ENCODE data around the gene PTPRN.

PTPRN gene

GRCh38 chr2:219279916-219280516 lies 29.2 kb downstream of the PTPRN start:
- Histone ChIP-seq H3K4me1 (peaks cover 11% of the 10 kb centered on the region), H3K9me3 (no peaks in the 10 kb centered on the region), H3K27me3 (no peaks in the 10 kb centered on the region), H3K4me3 (ENCODE audit: low read depth, low read length) (peak overlapping the region; percentile 63), H3K36me3 (no peaks in the 10 kb centered on the region)
- no peak for TF ChIP-seq CTCF (IDR thresholded peaks at IDR 0.05; ENCODE audit: low read depth, low read length)
- DNase-seq, result no peak

DNA sequence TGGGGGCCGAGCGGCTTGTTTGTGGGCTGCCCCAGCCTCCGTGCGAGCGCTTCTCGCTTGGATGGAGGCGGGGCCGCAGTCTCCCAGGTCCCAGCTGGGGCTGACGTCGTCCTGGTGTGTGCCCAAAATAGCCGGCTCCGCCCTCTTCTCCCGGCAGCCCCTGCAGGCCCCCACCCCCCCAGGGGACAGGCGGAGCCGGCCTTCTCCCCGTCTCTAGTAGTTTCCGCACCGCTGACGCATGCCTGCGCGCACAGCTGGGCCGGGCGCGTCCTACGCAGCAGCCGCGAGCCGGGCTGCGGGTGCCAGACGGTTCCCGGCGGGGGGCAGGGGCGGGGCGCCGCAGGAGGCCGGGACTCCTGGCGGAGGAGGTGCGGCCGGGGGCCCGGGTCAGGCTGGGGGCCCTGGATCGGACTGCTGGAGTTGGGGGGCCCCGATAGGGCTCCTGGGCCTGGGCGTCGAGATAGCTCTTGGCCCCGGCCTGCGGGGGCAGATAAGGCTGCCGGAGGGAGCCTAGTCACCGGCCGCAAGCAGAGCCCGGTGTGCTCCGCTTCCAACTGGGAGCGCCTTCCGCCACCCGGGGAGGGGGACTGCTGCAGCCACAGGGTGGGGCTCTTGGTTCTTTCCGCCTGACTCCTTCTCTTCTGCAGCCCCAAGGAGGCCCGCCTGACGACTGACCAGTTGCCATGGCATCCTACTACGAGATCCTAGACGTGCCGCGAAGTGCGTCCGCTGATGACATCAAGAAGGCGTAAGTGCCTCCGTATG lies 29.9 kb downstream of the PTPRN start, which contains the start of gene DNAJB2:
Gene DNAJB2 (plus strand): TSS at position 216 of the 765 bp plus-strand sequence. CDS start 468 bp downstream, at position 684.
- TF ChIP-seq CTCF (IDR thresholded peaks at IDR 0.05; ENCODE audit: low read depth, low read length), result no peak
- Histone ChIP-seq H3K4me3 (ENCODE audit: low read depth, low read length) (peak within 1 kb of the TSS; percentile 63), H3K9me3 (no peaks in the 10 kb centered on the region), H3K27me3 (no peaks in the 10 kb centered on the region), H3K36me3 (no peaks in the 10 kb centered on the region), H3K4me1 (peaks cover 11% of the 10 kb centered on the region)
- DNase-seq, result peak; percentile 99

DNA sequence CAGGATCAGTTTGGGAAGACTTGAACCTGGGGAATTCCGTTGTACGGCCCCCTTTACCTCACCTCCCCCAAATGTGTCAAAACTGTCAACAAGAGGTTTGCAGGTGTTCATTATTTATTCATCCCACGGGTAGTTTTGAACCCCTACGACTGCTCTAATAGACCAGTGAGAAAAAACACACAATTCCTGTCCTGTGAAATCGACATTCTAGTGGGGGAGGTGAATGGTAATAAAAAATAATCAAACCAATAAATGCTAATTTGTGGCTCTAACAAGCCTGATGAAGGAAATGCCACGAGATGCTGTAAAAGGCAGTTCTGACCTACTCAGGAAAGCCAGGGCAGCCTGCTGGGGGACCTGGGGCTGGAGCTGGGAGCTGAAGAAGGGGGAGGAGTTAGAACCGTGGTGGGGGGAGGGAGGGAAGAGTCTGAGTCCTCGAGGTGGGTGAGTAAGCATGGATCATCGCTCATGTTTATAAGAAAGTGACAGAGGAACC lies 30.5 kb downstream of the PTPRN start:
- H3K4me3 ChIP-seq (ENCODE audit: low read depth, low read length), result peak overlapping the region; percentile 42
- no peak for TF ChIP-seq CTCF (IDR thresholded peaks at IDR 0.05; ENCODE audit: low read depth, low read length)
- peaks cover 11% of the 10 kb centered on the region for H3K4me1 ChIP-seq
- no peaks in the 10 kb centered on the region for H3K27me3 ChIP-seq
- H3K9me3 ChIP-seq, result no peaks in the 10 kb centered on the region
- no peak for DNase-seq
- H3K36me3 ChIP-seq, result no peaks in the 10 kb centered on the region

- peaks cover 11% of the 10 kb centered on the region for H3K4me1 ChIP-seq
- peak; percentile 93 for TF ChIP-seq CTCF (IDR thresholded peaks at IDR 0.05; ENCODE audit: low read depth, low read length)
- no peaks in the 10 kb centered on the region for H3K36me3 ChIP-seq
- DNase-seq, result peak; percentile 77
- H3K4me3 ChIP-seq (ENCODE audit: low read depth, low read length), result peak overlapping the region; percentile 41
- H3K27me3 ChIP-seq, result no peaks in the 10 kb centered on the region
- H3K9me3 ChIP-seq, result no peaks in the 10 kb centered on the region
Observed at GRCh38 chr2:219277703-219278654, 31.2 kb downstream of the PTPRN start.

DNA sequence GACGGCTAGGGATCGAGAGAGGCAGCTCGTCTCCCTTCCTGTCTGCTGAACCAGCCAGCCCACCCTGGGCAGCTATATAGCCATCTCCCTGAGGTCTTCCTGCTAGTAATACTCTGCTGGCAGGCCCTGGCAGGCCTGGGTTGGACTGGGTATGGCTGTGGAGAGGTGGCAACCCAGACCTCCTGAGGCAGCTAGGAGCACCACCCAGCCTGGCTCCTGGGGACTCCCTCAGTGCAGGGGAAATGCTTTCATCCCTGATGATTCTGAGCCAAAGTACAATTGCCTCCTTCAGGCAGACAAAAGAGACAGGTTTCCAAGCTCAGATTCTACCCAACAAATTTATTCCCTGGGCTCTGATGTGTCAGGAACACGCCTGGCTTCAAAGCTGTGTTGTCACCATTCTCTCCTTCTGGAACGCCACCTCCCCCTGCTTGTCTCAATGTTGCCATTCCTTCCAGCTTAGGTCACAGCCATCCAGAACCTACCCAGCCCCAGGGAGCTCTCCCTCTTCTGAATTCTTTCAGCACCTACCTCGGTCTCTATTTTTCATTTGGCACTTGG lies 34.8 kb downstream of the PTPRN start:
- H3K9me3 ChIP-seq, result no peaks in the 10 kb centered on the region
- H3K4me1 ChIP-seq, result peaks cover 15% of the 10 kb centered on the region
- no peak for DNase-seq
- no peak for TF ChIP-seq CTCF (IDR thresholded peaks at IDR 0.05; ENCODE audit: low read depth, low read length)
- no peak overlapping the region for H3K4me3 ChIP-seq (ENCODE audit: low read depth, low read length)
- no peaks in the 10 kb centered on the region for H3K27me3 ChIP-seq
- H3K36me3 ChIP-seq, result no peaks in the 10 kb centered on the region
